Measurements from ENCODE around the gene HSD11B1L.
"Not testable (repeated sequence)": the region's sequence is repeated elsewhere in the genome, so short reads cannot be mapped to it uniquely, and the experiment has no call there.

The HSD11B1L gene

GRCh38 chr19:5688262-5688881 lies 7.5 kb downstream of the HSD11B1L start:
- DNase-seq = not testable (repeated sequence)

- DNase-seq = peak; percentile 90
These were observed 9.5 kb downstream of the HSD11B1L start, which contains the start of gene RPL36 for GRCh38 chr19:5690125-5690954. Gene RPL36 (plus strand): TSS chr19:5690295. CDS start chr19:5690508, 213 bp downstream.

- peak; percentile 27 for DNase-seq
These were observed 10.4 kb downstream of the HSD11B1L start for GRCh38 chr19:5690955-5691821.

DNA sequence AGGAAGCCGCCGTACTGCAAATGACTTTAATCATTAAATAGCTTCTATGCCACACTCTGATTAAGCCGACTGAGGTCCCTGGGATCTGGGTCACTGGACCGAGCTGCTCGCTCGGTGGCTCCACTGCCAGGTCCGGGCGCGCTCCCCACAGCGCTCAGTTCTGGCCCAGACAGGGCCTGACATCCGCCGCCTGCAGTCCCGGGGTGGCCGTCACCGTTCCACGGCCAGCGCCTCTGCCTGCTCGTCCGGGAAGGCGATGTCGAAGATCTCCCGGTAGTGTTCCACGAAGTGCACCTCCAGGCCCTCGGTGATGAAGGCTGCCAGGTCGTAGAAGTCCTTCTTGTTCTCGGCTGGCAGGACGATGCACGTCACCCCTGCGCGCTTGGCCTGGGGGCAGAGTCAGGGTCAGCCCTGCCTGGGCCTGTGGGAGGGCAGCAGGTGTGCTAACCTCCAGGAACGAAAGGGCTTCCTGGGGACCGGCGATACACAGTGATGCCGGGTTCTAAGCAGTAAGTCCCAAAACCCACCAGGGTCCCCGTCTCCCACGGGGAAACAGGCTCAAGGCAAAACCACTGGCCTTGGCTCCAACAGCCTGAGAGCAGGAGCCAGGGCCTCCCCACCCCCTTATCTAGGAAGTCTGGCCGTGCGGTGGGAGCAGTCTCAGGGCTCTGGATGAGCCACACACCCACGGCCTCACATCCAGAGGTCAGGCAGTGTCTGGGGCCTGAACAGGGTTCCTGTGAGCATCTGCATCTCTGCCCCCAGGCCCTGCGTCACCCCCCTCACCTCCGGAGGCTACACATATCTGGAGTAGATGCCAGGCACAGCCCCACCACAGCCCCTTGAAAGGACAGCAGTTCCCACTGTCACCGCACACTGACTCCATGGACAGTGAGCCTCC lies 11.2 kb downstream of the HSD11B1L start:
- DNase-seq = no peak

- no peak for DNase-seq
These were observed 11.9 kb downstream of the HSD11B1L start for GRCh38 chr19:5692723-5693194.

DNA sequence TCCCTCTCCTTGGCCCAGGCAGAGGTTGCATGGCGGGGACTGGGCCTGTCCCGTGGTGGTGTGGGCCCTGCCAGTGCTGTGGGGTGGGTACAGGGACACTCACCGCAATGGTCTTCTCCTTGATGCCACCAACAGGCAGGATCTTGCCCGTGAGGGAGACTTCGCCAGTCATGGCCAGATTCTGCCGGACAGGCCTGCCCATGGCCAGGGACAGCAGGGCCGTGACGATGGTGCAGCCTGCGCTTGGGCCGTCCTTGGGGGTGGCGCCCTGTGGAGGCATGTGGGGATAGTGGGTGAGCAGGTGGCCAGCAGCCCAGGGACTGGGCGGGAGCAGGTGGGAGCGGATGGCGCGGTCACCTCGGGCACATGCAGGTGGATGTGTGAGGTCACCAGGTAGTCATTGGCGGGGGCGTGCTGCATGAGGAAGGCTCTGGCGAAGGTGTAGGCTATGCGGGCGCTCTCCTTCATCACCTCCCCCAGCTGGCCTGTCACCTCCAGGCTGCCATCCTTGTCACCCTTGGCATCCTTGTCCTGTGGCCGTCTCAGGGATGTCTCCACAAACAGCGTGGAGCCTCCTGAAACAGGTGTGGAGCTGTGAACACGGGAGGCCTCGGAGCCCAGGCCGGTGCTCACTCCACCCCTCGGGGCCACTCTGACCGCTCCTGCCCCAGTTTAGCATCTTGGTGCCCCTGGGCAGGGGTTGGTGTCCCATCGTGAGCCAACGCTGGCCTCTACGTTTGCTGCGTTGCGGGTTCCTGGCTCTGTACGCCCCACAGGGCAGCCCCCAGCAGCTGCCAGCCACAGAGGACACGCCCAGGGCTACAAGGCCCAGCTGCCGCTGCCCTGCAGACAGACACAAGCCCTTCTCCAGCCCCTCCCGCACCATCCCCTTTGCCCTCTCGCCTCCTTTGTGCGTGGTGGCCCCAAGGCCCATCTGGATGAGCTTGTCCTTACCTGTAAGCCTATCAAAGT lies 12.7 kb downstream of the HSD11B1L start:
- no peak for DNase-seq

- no peak for DNase-seq
These were observed 13.5 kb downstream of the HSD11B1L start for GRCh38 chr19:5694167-5694955.

DNA sequence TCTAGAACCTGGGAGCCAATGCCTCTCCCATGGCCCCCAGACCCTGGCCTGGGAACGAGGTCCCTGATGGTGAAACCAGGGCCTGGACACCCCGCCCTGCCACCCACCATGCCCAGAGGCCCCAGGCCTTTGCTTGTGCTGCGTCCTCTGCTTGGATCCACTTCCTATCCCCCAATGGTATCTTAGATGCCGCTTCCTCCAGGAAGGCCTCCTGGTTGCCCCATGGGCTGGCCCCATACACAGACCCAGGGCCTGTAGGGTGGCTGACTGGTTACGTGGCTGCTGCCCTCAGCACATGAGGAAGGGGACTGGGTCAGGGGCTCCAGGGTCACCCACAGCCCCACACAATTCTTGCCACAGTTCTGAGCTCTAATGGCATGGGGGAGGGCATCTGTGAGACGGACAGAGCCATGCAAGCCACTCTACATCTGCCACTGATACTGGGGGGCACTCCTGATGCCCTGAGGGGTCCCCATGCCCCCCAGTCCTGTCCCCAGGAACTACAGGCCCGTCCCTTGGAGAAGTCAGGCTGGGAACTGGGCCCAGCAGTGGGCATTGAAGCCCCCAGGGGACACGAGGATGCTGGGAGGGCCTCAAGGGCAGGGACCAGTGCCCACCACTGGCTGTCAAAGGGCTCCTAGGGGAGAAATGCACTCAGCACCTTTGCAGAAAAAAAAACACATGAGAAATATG lies 14.3 kb downstream of the HSD11B1L start:
- DNase-seq = no peak

GRCh38 chr19:5695649-5696195 lies 14.9 kb downstream of the HSD11B1L start:
- no peak for DNase-seq

- no peak for DNase-seq
These were observed 15.6 kb downstream of the HSD11B1L start for GRCh38 chr19:5696196-5697021.

DNA sequence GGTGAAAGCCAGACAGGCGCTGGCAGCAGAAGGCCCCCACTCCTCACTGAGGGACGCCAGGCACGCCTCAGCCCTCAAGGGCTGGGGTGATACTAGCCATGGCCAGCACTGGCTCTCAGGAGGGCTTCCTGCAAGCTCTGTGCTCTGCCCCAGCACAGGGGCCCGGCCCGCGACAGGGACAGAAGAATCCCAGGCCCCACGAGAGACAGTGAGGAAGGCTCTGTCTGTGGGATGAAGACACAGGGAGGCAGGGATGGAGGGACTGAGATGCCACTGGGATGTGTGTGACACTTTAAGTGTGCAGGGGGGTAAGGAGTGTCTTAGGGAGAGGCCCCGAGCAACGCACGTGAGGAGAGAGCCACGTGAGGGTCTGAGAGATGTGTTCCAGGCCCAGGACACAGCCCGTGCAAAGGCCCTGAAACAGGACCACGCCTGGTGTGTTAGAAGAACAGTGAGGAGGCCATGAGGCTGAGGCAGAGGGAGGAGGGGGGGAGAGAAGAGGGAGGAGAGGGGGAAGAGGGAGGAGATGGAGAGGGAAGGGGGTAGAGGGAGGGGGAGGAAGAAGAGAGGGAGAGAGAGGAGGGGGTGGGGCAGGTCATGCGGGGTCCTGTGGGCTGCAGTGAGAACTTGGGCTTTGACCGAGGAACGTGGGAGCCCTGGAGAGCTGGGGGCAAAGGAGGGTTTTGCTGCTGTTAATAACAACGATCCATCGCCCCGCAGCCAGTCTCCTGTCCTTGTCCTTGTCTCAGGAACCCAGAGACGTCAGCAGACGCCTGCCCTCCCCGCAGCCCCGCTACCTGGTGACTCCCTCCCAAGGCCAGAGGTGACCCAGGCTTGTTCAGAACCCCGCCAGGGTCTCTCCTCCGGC lies 16.4 kb downstream of the HSD11B1L start:
- no peak for DNase-seq

GRCh38 chr19:5697890-5698634 lies 17.2 kb downstream of the HSD11B1L start:
- DNase-seq = no peak

DNA sequence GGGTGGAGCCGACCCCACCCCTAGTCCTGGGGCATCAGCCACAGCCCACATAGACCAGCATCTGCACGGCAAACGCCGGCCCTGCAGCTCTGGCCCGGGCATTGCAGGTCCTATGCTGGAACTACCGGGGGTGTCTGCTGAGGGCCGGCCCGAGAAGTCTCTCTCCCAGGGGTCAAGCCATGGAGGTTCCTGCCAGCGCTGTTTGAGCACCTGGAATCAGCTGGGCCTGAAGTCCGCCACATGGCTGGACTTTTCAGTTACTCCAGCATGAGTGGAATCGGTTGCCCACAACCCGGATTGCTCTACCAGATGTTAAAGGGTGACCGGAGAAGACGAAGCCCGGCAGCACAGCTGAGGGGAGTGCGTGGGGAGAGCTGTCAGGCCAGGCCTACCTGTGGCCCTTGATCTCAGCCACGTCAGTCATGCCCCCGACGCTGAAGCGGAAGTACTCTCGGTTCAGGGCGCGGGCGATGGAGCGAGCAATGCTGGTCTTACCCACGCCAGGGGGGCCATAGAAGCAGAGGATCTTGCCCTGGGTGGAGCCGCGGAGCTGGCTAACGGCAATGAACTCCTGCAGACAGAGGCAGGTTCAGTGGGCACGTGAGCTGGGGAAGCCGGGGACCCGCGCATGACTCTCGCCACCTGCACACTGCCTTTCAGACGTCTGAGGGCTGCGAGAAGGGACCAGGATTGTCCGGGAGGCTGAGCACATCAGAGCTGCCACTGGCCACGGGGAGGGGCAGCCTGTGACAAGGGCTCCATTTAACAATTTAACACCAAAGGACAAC lies 18.0 kb downstream of the HSD11B1L start:
- DNase-seq = no peak

- no peak for DNase-seq
These were observed 19.7 kb downstream of the HSD11B1L start for GRCh38 chr19:5700455-5701092.

DNA sequence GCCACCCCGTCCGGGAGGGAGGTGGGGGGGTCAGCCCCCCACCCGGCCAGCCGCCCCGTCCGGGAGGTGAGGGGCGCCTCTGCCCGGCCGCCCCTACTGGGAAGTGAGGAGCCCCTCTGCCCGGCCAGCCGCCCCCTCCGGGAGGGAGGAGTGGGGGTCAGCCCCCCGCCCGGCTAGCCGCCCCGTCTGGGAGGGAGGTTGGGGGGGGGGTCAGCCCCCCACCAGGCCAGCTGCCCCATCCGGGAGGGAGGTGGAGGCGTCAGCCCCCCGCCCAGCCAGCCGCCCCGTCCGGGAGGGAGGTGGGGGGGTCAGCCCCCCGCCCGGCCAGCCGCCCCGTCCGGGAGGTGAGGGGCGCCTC lies 21.2 kb downstream of the HSD11B1L start:
- DNase-seq = not testable (repeated sequence)

Measured in kidney glomerular epithelial cell (primary cell).